HL-60 (cell line): ENCODE data around the gene WRNIP1.
A peak's percentile ranks its signal among the peaks of the same experiment; 100 is the strongest.

Source experiments
- DNase-seq, 2 experiments: peaks; one replicate each; pipeline ENCODE4 v3.0.0-alpha.2; 2010 to 2020; ENCODE audit warnings: low read depth in 1 of 2, low spot score in 1 of 2
- H3K27ac ChIP-seq: fragments of 250-450 bp; sonication (Bioruptor Pico); replicated peaks from 2 replicates; pipeline ENCODE4 v1.5.1; 2020; ENCODE audit warnings: mild to moderate bottlenecking, moderate library complexity
- H3K27me3 ChIP-seq: fragments of 250-450 bp; sonication (Bioruptor Pico); 2 replicates; pipeline ENCODE4 v1.5.1; 2021; ENCODE audit warnings: mild to moderate bottlenecking, moderate library complexity; ENCODE audit not compliant: insufficient read depth, poor library complexity, severe bottlenecking
- H3K4me3 ChIP-seq: replicated peaks from 2 replicates; pipeline ENCODE4 v1.5.1; 2011; ENCODE audit warnings: mild to moderate bottlenecking, control low read depth, low read length; ENCODE audit not compliant: insufficient read depth
- CTCF ChIP-seq: IDR thresholded peaks from one replicate; pipeline ENCODE4 v1.5.1; 2011; ENCODE audit warnings: low read length, control low read depth, inconsistent platforms; ENCODE audit not compliant: insufficient read depth
- GABPA ChIP-seq: IDR thresholded peaks from 2 replicates; pipeline ENCODE4 v1.6.1; 2012; ENCODE audit warnings: low read depth
- POLR2AphosphoS5 ChIP-seq: IDR thresholded peaks from 2 replicates; pipeline ENCODE4 v1.6.1; 2012; ENCODE audit warnings: low read depth
- REST ChIP-seq: IDR thresholded peaks from 2 replicates; pipeline ENCODE4 v1.6.1; 2012; ENCODE audit warnings: low read depth; ENCODE audit not compliant: insufficient replicate concordance
- SPI1 ChIP-seq: IDR thresholded peaks from 2 replicates; pipeline ENCODE4 v1.6.1; 2012; ENCODE audit warnings: low read depth, mild to moderate bottlenecking, borderline replicate concordance

WRNIP1 gene

GRCh38 chr6:2819978-2820377 is 54.8 kb downstream of the WRNIP1 start:
- H3K27me3 ChIP-seq, result no peaks in the 10 kb centered on the region
- DNase-seq, result no peak
- H3K4me3 ChIP-seq, result no peak overlapping the region
- TF ChIP-seq SPI1, result no peak
- TF ChIP-seq CTCF, result no peak
- no peak for TF ChIP-seq POLR2AphosphoS5
- TF ChIP-seq GABPA, result no peak
- TF ChIP-seq REST, result no peak
- peak overlapping the region; percentile 77 for H3K27ac ChIP-seq

- no peak overlapping the region for H3K4me3 ChIP-seq
- no peak for TF ChIP-seq GABPA
- no peak for TF ChIP-seq SPI1
- no peak for TF ChIP-seq POLR2AphosphoS5
- TF ChIP-seq CTCF, result no peak
- no peak for TF ChIP-seq REST
- H3K27ac ChIP-seq, result peak overlapping the region; percentile 77
- H3K27me3 ChIP-seq, result no peaks in the 10 kb centered on the region
- DNase-seq, result no peak
These were observed 55.2 kb downstream of the WRNIP1 start for GRCh38 chr6:2820415-2820814.

GRCh38 chr6:2821554-2821953 is 56.4 kb downstream of the WRNIP1 start:
- H3K4me3 ChIP-seq, result no peak overlapping the region
- H3K27me3 ChIP-seq, result no peaks in the 10 kb centered on the region
- H3K27ac ChIP-seq, result peak overlapping the region; percentile 77
- no peak for DNase-seq
- no peak for TF ChIP-seq SPI1
- TF ChIP-seq POLR2AphosphoS5, result no peak
- no peak for TF ChIP-seq CTCF
- no peak for TF ChIP-seq REST
- no peak for TF ChIP-seq GABPA
